Endothelial cell of umbilical vein (primary cell): ENCODE data around the gene CYB5R4. TPM values are rescaled to one million over a fixed set of nuclear protein-coding genes. Genes with fewer than 3 reads are reported as not detected.
A peak's percentile ranks its signal among the peaks of the same experiment; 100 is the strongest.

Experiments used
- BruUV-seq: library from RNA; stranded (reverse); fragments of 400-500 nt; replicated peaks from 2 replicates; lab custom pipeline; 2021; lab: Mats Ljungman, UMichigan
- CTCF ChIA-PET: fragments of 300-600, 350-600 bp; sonication (Branson Sonifier 250); formaldehyde crosslinking; loops from one replicate; lab custom pipeline; 2021; ENCODE audit warnings: antibody characterized with exemption, inconsistent platforms; lab: Charles Lee
- POLR2A ChIA-PET: fragments of 300-600, 350-600 bp; sonication (Branson Sonifier 250); formaldehyde crosslinking; loops from one replicate; lab custom pipeline; 2021; ENCODE audit warnings: antibody characterized with exemption, inconsistent platforms; lab: Charles Lee
- DNase-seq: peaks from one replicate; pipeline ENCODE4 v3.0.0-alpha.2; 2011; ENCODE audit warnings: low read depth, low spot score
- FAIRE-seq: peaks from 2 replicates; lab custom pipeline; 2011; peaks lifted over from hg19 to GRCh38; lab: Jason Lieb, UNC
- H2AFZ ChIP-seq: 2 replicates; pipeline ENCODE4 v1.6.0; 2012; ENCODE audit warnings: low read depth, low read length, control low read depth, inconsistent platforms
- H3K27ac ChIP-seq: 2 replicates; pipeline ENCODE4 v1.5.1; 2011; ENCODE audit warnings: low read depth, mild to moderate bottlenecking, control low read depth, low read length, moderate library complexity; ENCODE audit not compliant: insufficient read depth
- H3K27me3 ChIP-seq, 2 experiments: 2 replicates each; pipeline versions ENCODE4 v1.6.0 to v1.6.1; 2011; ENCODE audit warnings: low read length in 2 of 2, mixed read lengths in 1 of 2; ENCODE audit not compliant: control insufficient read depth in 2 of 2, insufficient read depth in 2 of 2
- H3K36me3 ChIP-seq, 2 experiments: 2 replicates in 1 of 2; 3 replicates in 1 of 2; pipeline ENCODE4 v1.5.1; 2011; ENCODE audit warnings: low read length in 2 of 2, mild to moderate bottlenecking in 1 of 2, moderate library complexity in 1 of 2; ENCODE audit not compliant: control insufficient read depth in 2 of 2, insufficient read depth in 2 of 2; ENCODE audit errors: extremely low read depth in 1 of 2
- H3K4me1 ChIP-seq: 3 replicates; pipeline ENCODE4 v1.5.1; 2011; ENCODE audit warnings: mild to moderate bottlenecking, low read length; ENCODE audit not compliant: control insufficient read depth, insufficient read depth; ENCODE audit errors: extremely low read depth
- H3K4me2 ChIP-seq: 2 replicates; pipeline ENCODE4 v1.6.1; 2011; ENCODE audit warnings: low read length, control low read depth, mixed read lengths; ENCODE audit not compliant: insufficient read depth
- H3K4me3 ChIP-seq, 3 experiments: fragments of 200-600 bp in 1 of 3; sonication (generic), shearing (Covaris generic) in 1 of 3; replicated peaks in 1 of 3; 2 replicates each; pipeline ENCODE4 v1.5.1; 2011 to 2016; ENCODE audit warnings: control low read depth in 3 of 3, low read length in 3 of 3, mild to moderate bottlenecking in 2 of 3, inconsistent platforms in 1 of 3, low read depth in 1 of 3, moderate library complexity in 1 of 3; ENCODE audit not compliant: insufficient read depth in 1 of 3
- H3K79me2 ChIP-seq: 2 replicates; pipeline ENCODE4 v1.6.0; 2012; ENCODE audit warnings: low read length, inconsistent platforms; ENCODE audit not compliant: control insufficient read depth, insufficient read depth
- H3K9ac ChIP-seq: replicated peaks from 2 replicates; pipeline ENCODE3; 2011; ENCODE audit warnings: low read length, control low read depth; ENCODE audit not compliant: insufficient read depth; ENCODE audit errors: extremely low read depth
- H3K9me1 ChIP-seq: replicated peaks from 3 replicates; pipeline ENCODE4 v1.6.0; 2011; ENCODE audit warnings: mild to moderate bottlenecking, low read length; ENCODE audit not compliant: control insufficient read depth, insufficient read depth; ENCODE audit errors: extremely low read depth
- H3K9me3 ChIP-seq: replicated peaks from 2 replicates; pipeline ENCODE4 v1.5.1; 2012; ENCODE audit warnings: low read length, inconsistent platforms; ENCODE audit not compliant: control insufficient read depth, insufficient read depth
- H4K20me1 ChIP-seq: replicated peaks from 2 replicates; pipeline ENCODE3; 2011; ENCODE audit warnings: mild to moderate bottlenecking, low read length; ENCODE audit not compliant: control insufficient read depth, insufficient read depth; ENCODE audit errors: extremely low read depth
- CTCF ChIP-seq, 2 donors: IDR thresholded peaks; 1 replicate in 1 of 2; 2 replicates in 1 of 2; pipeline ENCODE4 v1.5.1; 2011; ENCODE audit warnings: low read length in 2 of 2, mild to moderate bottlenecking in 2 of 2, moderate library complexity in 2 of 2, control low read depth in 1 of 2, inconsistent platforms in 1 of 2, low read depth in 1 of 2; ENCODE audit not compliant: insufficient read depth in 1 of 2; ENCODE audit errors: extremely low read depth in 1 of 2
- EZH2 ChIP-seq: IDR thresholded peaks from 2 replicates; pipeline ENCODE4 v1.6.1; 2012; ENCODE audit warnings: borderline replicate concordance, low read depth, mild to moderate bottlenecking, moderate library complexity, low read length, inconsistent platforms; ENCODE audit not compliant: severe bottlenecking
- FOS ChIP-seq: IDR thresholded peaks from 2 replicates; pipeline ENCODE4 v1.6.1; 2011; ENCODE audit warnings: mild to moderate bottlenecking, low read length, moderate library complexity, borderline replicate concordance; ENCODE audit not compliant: insufficient read depth
- GATA2 ChIP-seq: IDR thresholded peaks from 2 replicates; pipeline ENCODE4 v1.7.0; 2011; ENCODE audit warnings: low read depth, mild to moderate bottlenecking, moderate library complexity, mixed read lengths, low read length; ENCODE audit not compliant: insufficient read length, insufficient read depth
- JUN ChIP-seq: IDR thresholded peaks from 2 replicates; pipeline ENCODE4 v1.6.1; 2011; ENCODE audit warnings: borderline replicate concordance, low read depth; ENCODE audit not compliant: insufficient read length, insufficient read depth
- MYC ChIP-seq: IDR thresholded peaks from one replicate; pipeline ENCODE4 v1.6.1; 2011; ENCODE audit warnings: mild to moderate bottlenecking, low read depth, low read length
- POLR2A ChIP-seq: IDR thresholded peaks from 2 replicates; pipeline ENCODE4 v1.6.1; 2012; ENCODE audit warnings: low read depth, mild to moderate bottlenecking, control low read depth, low read length
- POLR2AphosphoS5 ChIP-seq: IDR thresholded peaks from 2 replicates; pipeline ENCODE4 v1.6.1; 2012; ENCODE audit warnings: low read depth, mild to moderate bottlenecking, control low read depth, low read length, moderate library complexity; ENCODE audit not compliant: insufficient read depth
- dilution Hi-C: fragments of 300-500 bp; cut with MboI; formaldehyde crosslinking; loops from one replicate; pipeline ENCODE4 v1.15.0; 2019; ENCODE audit warnings: low sequenced_read_pairs; ENCODE audit not compliant: extremely low pct_ligation_motif_present
- intact Hi-C: fragments of 100-400 bp; cut with micrococcal nuclease; formaldehyde crosslinking; loops from one replicate; pipeline ENCODE4 v1.10.0; 2022
- polyA plus RNA-seq, 4 experiments: library from polyadenylated mRNA; depleted of rRNA in 3 of 4; stranded (reverse) in 3 of 4; unstranded in 1 of 4; fragments of >200 nt; gene quantifications; 2 replicates each; pipeline versions ENCODE4 v1.2.1 to v1.2.3, GENCODE V29; 2011 to 2012; ENCODE audit warnings: missing spikeins in 1 of 4
- total RNA-seq: library from RNA; stranded (reverse); gene quantifications from 2 replicates; pipeline ENCODE4 v1.2.3, GENCODE V29; 2021
- TF ChIP-seq, protein P1 (sequence below): IDR thresholded peaks from 2 replicates; pipeline ENCODE4 v1.6.1; 2011; ENCODE audit not compliant: insufficient read depth, insufficient read length

CYB5R4 gene
- total and polyA plus RNA-seq, 2 donors (not counting 3 experiments of a cell fraction or from before 2014, with no cell fraction given) = 3.1 to 13.4 TPM

- no peaks in the 10 kb centered on the region for H3K9me3 ChIP-seq
- H3K4me2 ChIP-seq = no peak overlapping the region
- no peak for TF ChIP-seq POLR2A
- no peaks in the 10 kb centered on the region for H3K27me3 ChIP-seq
- H2AFZ ChIP-seq = no peak overlapping the region
- H3K27ac ChIP-seq = no peak overlapping the region
- no peaks in the 10 kb centered on the region for H3K9me1 ChIP-seq
- H4K20me1 ChIP-seq = no peaks in the 10 kb centered on the region
- dilution Hi-C loops (no loop called here), intact Hi-C loops (no loop called here)
- FAIRE-seq (no peak), DNase-seq (no peak)
- no peak overlapping the region for H3K9ac ChIP-seq
- ChIA-PET CTCF (no interaction called here), POLR2A (no interaction called here)
- H3K4me1 ChIP-seq = no peaks in the 10 kb centered on the region
- BruUV-seq = no TSS peak
- no peak overlapping the region for H3K4me3 ChIP-seq
- no peaks in the 10 kb centered on the region for H3K79me2 ChIP-seq
- H3K36me3 ChIP-seq = no peaks in the 10 kb centered on the region
These were observed 111.1 kb downstream of the CYB5R4 start for GRCh38 chr6:83970582-83970981.

- Histone ChIP-seq H3K9me3 (no peaks in the 10 kb centered on the region), H3K9me1 (no peaks in the 10 kb centered on the region), H3K27ac (no peak overlapping the region), H4K20me1 (no peaks in the 10 kb centered on the region), H3K79me2 (no peaks in the 10 kb centered on the region), H3K27me3 (no peaks in the 10 kb centered on the region), H2AFZ (no peak overlapping the region), H3K4me1 (peaks cover 9% of the 10 kb centered on the region), H3K4me2 (no peak overlapping the region), H3K9ac (no peak overlapping the region), H3K4me3 (no peak overlapping the region), H3K36me3 (no peaks in the 10 kb centered on the region)
- intact Hi-C loops (no loop called here), dilution Hi-C loops (no loop called here)
- FAIRE-seq (no peak), DNase-seq (peak; percentile 92)
- TF ChIP-seq FOS (no peak), POLR2A (no peak), MYC (no peak), GATA2 (no peak), POLR2AphosphoS5 (no peak), CTCF (IDR thresholded peaks at IDR 0.05; ENCODE audit: extremely low read depth in 1 of 2, insufficient read depth in 1 of 2, low read depth in 1 of 2, low read length in 2 of 2) (no peak), JUN (no peak), EZH2 (no peak)
- TF ChIP-seq, protein P1, sequence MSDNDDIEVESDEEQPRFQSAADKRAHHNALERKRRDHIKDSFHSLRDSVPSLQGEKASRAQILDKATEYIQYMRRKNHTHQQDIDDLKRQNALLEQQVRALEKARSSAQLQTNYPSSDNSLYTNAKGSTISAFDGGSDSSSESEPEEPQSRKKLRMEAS = no peak
- CTCF ChIA-PET = interaction anchor here (1.2 kb wide), 1 partner anchor 12 kb away, joined by 3 read pairs; no protein-coding TSS in a partner anchor
- no TSS peak for BruUV-seq
- POLR2A ChIA-PET = no interaction called here
These were observed 115.0 kb downstream of the CYB5R4 start for GRCh38 chr6:83974409-83975050.
